GM19372 (cell line): ENCODE measurements around the gene PRR35.
"Not testable (repeated sequence)": the region's sequence is repeated elsewhere in the genome, so short reads cannot be mapped to it uniquely, and the experiment has no call there.

Experiments
- ATAC-seq: cut with Tn5 transposase; IDR thresholded peaks from one replicate; pipeline ENCODE4 v1.9.1; 2021; ENCODE audit warnings: mild to moderate bottlenecking, low read depth, moderate library complexity; ENCODE audit not compliant: unreplicated experiment

PRR35 gene

DNA sequence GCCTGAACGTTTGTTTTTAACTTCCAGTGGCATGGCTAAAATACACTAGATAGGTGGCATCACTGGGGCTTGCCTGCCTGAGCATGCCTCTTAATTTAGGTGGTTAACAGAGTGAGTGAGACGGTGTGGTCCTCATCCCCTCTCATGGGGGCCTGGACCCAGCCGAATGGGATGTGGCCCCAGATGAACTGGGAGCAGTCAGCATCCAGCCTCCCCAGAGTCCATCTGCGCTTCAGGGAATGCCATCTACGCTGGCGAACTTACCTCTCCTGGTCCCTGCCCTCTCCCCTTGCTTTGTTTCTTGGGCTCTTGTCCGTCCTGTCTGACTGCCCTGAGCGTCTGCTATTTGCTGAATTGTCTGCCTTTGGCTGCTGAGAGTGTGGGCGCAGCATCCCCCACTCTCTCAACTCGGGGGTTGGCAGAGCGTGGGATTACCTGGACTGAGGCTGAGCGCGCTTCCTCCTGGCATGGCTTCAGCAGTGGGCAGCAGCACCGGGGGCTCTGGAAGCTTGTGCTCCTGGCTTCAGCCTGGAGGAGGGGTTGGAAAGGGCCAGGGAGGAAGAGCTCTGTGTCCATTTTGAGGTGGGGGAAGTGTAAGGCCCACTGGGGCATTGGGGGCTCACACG, 31.8 kb downstream of the PRR35 start:
- no peak for ATAC-seq

DNA sequence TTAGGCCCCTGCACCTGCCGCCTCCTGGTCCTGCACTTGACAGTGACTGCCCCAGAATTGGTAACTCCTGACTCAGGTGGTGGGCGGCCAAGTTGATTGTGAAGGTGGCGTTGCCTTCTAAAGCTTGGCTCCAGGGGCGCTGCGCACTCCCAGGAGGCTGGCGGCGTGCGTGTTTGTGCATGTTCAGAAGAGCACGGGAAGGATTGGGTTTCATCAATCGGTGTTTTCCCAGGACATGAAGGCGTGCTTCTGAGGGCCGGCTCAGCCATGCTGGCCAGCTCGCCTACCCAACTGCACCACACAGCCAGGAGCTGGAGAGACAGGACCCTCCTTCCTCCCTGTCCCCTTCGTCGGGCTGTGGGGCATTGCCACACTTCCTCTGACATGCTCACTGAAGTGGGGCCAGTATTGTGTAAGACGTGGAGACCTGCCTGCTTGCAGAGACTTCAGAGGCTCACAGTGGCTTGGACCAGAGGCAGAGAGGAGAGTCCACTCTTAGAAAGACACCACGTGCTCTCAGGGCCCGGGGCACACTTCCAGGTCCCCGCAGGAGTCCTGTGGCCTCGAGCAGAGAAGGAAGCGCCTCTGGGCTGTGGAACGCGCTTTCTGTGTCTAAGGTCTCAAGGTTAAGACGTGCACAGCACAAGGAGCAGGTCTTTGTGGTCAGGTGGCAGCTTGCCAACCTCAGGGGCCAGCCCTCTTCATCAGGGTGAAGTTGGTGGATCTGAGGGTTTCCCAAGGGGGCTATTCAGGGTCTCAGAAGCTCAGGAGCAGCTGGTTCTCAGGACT, 32.5 kb downstream of the PRR35 start:
- ATAC-seq = no peak

- ATAC-seq = no peak
These were observed 33.2 kb downstream of the PRR35 start for GRCh38 chr16:593406-593805.

- ATAC-seq = no peak
These were observed 33.6 kb downstream of the PRR35 start for GRCh38 chr16:593807-594206.

GRCh38 chr16:595094-595528, 34.9 kb downstream of the PRR35 start:
- ATAC-seq = no peak

GRCh38 chr16:595942-596735, 35.9 kb downstream of the PRR35 start:
- no peak for ATAC-seq

- no peak for ATAC-seq
These were observed 36.5 kb downstream of the PRR35 start for GRCh38 chr16:596736-597060.

DNA sequence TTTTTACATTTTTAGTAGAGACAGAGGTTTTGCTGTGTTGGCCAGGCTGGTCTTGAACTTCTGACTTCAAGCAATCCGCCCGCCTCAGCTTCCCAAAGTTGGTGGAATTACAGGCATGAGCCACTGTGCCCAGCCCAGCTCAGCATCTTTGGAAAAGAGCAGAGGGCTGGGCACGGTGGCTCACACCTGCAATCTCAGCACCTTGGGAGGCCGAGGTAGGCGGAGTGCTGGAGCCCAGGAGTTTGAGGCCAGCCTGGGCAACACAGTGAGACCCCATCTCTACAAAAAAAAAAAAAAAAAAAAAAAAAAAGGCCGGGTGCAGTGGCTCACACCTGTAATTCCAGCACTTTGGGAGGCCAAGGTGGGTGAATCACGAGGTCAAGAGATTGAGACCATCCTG, 37.5 kb downstream of the PRR35 start:
- ATAC-seq = not testable (repeated sequence)

GRCh38 chr16:598823-599739, 38.9 kb downstream of the PRR35 start:
- no peak for ATAC-seq

DNA sequence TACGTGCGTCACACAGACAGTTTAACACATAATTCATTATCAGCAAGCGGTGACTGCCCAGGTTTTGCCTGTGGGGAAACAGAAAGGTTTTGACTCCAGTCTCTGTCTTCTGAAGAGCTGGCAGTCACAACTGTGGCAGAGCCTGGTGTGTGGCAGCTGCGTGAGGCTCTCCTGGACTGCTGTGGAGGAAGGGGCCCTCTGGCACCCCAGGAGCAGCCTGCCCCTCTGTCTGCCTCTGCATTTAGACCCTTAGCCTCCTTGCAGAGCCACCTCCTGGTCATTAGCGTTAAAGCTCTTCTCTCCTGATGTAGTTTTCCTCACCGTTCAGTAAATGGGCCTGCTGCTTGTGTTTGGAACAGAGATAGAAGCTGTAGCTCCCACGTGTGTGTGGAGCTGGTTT, 40.6 kb downstream of the PRR35 start:
- no peak for ATAC-seq

GRCh38 chr16:603933-604332, 43.7 kb downstream of the PRR35 start:
- ATAC-seq = no peak

DNA sequence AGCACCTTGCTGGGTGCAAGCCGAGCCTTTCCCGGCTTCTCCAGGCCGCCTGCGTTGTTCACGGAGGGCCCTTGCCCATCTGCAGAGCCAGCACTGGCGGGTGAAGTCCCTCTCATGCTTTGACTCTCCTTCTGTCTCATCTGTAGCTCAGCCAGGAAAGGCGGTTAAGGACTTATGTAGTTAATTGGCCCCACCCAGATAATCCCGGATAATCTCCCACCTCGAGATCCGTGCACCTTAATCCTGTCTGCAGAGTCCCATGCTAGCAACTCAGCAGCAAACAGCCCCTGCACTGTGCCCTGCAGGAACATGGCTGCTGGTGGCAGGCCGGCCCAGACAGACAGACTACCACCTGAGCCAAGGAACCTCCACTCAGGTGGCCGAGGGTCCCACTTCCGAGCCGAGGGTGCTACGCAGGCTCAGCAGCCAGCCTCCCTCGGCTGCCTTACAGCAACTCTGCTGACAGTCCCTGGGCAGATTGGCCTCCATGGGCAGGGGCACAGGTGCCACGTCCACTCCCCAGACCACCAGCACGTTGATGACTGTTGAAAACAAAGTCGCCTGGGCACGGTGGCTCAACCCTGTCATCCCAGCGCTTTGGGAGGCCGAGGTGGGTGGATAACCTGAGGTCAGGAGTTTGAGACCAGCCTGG, 46.6 kb downstream of the PRR35 start:
- no peak for ATAC-seq

DNA sequence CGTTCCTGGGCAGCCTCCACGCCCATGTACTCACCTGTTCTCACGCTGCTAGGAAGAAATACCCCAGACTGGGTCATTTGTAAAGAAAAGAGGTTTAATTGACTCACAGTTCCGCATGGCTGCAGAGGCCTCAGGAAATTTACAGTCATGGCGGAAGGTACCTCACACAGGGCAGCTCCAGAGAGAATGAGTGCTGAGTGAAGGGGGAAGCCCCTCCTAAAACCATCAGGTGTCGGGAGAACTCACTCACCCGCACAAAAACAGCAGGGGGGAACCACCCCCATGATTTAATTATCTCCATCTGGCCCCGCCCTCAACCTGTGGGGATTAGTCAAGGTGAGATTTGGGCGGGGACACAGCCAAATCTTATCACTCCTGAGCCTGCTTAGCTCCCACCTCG, 47.8 kb downstream of the PRR35 start:
- no peak for ATAC-seq

- no peak for ATAC-seq
These were observed 49.1 kb downstream of the PRR35 start for GRCh38 chr16:609316-609715.

DNA sequence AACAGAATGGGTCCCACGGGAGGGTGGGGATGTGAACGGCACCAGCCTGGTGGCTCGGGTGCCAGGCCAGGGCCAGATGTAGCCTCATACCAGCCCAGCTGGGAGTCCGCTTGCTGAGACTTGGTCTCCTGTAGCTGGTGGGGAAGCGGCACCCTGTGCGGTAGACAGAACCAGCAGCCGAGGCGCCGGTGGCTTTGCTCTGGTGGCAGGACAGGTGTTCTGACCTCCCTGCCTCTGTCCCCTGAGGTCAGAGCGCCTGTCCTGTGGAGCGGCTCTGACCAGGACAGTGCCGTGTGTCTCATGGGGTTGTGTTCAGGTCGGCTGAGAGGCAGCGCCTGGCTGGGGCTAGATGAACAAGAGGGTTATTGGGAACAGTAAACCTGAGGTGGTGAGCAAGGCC, 49.8 kb downstream of the PRR35 start:
- ATAC-seq = no peak

DNA sequence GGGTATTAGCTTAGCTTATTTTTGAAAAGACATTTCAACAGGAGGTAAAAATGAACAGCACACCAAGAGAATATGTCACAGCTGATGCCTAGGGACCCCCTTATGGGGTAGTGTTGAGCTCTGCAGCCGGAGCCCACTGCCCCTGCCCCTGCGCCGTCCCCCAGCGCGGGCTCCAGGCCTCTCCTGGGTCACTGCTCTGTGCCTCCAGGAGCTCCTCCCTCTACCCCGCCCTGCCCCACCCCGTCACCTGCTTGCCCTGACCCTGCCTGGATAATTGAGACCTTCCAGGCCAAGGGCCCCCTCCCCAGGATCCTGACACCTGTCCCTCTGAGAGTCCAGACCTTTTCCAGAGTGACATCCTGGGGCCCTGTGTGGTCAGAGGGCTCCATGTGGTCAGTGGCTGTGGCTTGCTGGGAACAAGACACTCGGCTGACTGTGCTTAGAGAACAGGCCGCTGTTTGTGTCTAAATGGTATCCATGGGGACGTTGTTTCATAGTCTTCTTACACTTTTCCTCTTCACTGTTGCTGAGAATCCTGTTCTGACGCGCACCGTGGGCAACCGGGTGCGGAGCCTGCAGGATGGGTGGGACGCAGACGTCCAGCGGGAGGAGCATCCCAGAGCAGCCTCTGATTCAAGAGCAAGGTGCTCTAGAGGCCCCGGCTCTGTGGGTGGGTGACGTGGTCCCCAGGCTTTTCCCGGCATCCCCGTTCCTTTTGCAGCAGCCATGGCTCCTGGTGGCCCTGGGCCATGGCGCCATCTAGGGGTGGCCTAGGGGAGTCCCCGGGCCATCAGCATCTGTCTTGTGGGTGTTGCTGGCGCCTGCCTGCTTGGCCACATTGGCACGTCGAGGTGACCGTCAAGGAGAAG, 50.6 kb downstream of the PRR35 start:
- ATAC-seq = no peak

DNA sequence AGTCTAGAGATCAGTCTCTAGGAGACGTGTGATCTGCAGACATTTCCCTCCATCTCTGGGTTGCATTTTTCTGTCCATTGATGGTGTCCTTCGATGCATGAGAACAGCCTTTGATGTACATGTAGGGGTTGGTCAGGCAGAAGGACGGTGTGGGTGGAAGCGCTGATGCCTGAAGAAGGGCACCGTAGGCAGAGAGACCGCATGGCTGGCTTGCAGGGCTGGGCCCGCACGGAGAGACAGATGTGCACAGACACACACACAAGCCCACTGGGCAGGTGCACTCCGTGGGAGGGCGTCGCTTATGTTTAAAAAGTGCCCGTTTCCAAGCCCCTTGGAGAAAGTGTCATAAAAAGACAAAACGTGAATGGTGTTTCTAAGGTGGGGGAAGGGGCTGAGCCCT, 54.9 kb downstream of the PRR35 start:
- no peak for ATAC-seq
